SW480 (cell line): ENCODE measurements around the gene PRPF6.

Experiments
- DNase-seq: peaks from one replicate; pipeline ENCODE4 v3.0.0-alpha.2; 2016; ENCODE audit warnings: low spot score

Gene PRPF6

GRCh38 chr20:64049060-64049877 lies 68.3 kb downstream of the PRPF6 start, which contains the start of gene SOX18:
SOX18 (minus strand) TSS chr20:64049639; CDS start chr20:64049516, 123 bp downstream.
- DNase-seq = peak; percentile 62

- no peak for DNase-seq
These were observed 68.9 kb downstream of the PRPF6 start for GRCh38 chr20:64049878-64050260.

GRCh38 chr20:64050261-64051032 lies 69.5 kb downstream of the PRPF6 start:
- no peak for DNase-seq

GRCh38 chr20:64051033-64051452 lies 70.1 kb downstream of the PRPF6 start:
- no peak for DNase-seq

- DNase-seq = no peak
These were observed 70.8 kb downstream of the PRPF6 start for GRCh38 chr20:64051561-64052325.

GRCh38 chr20:64052326-64052722 lies 71.4 kb downstream of the PRPF6 start:
- no peak for DNase-seq

GRCh38 chr20:64052987-64053840 lies 72.3 kb downstream of the PRPF6 start:
- no peak for DNase-seq

GRCh38 chr20:64053841-64054661 lies 73.1 kb downstream of the PRPF6 start:
- DNase-seq = peak; percentile 79

- no peak for DNase-seq
These were observed 74.5 kb downstream of the PRPF6 start for GRCh38 chr20:64055396-64055892.

- DNase-seq = no peak
These were observed 75.1 kb downstream of the PRPF6 start for GRCh38 chr20:64055893-64056638.

- no peak for DNase-seq
These were observed 75.6 kb downstream of the PRPF6 start for GRCh38 chr20:64056639-64056888.

GRCh38 chr20:64056889-64057627 lies 76.1 kb downstream of the PRPF6 start:
- no peak for DNase-seq

- peak; percentile 71 for DNase-seq
These were observed 76.9 kb downstream of the PRPF6 start for GRCh38 chr20:64057628-64058498.

GRCh38 chr20:64058536-64058935 lies 77.6 kb downstream of the PRPF6 start:
- no peak for DNase-seq

GRCh38 chr20:64062276-64062595 lies 81.3 kb downstream of the PRPF6 start:
- DNase-seq = no peak

GRCh38 chr20:64062596-64063388 lies 81.9 kb downstream of the PRPF6 start, which contains the start of gene TCEA2:
TCEA2 (plus strand) TSS chr20:64063198; CDS start chr20:64063313, 115 bp downstream.
- DNase-seq = peak; percentile 96

GRCh38 chr20:64063389-64064144 lies 82.6 kb downstream of the PRPF6 start:
- DNase-seq = no peak
